ENCODE results near the gene LIF.

The LIF gene

GRCh38 chr22:30238136-30238535 lies 8.4 kb downstream of the LIF start:
- Histone ChIP-seq H2BK120ac (ENCODE audit: low read depth, low read length) (no peak overlapping the region), H2BK12ac (ENCODE audit: low read length in 2 of 2) (peak overlapping the region in 1 of 2 experiments; percentile 60), H2BK5ac (ENCODE audit: low read depth, low read length, poor library complexity, severe bottlenecking) (peak overlapping the region; percentile 26), H3K9ac (ENCODE audit: low read length) (no peak overlapping the region), H3K27me3 (ENCODE audit: control insufficient read depth in 1 of 2, insufficient read depth in 1 of 2, low read length in 2 of 2) (no peaks in the 10 kb centered on the region), H2BK15ac (ENCODE audit: low read depth, poor library complexity, severe bottlenecking) (peak overlapping the region; percentile 60), H3K14ac (ENCODE audit: low read length in 2 of 2) (peak overlapping the region in 1 of 2 experiments; percentile 41), H3K9me3 (ENCODE audit: control insufficient read depth, low read length) (no peaks in the 10 kb centered on the region), H3K4me3 (ENCODE audit: insufficient read depth in 1 of 2, low read depth in 1 of 2, low read length in 2 of 2) (no peak overlapping the region), H2AK5ac (ENCODE audit: low read length, severe bottlenecking) (peak overlapping the region; percentile 100), H3K4me1 (ENCODE audit: control insufficient read depth, insufficient read depth, low read depth, low read length) (peaks cover 64% of the 10 kb centered on the region), H3K23ac (ENCODE audit: low read length in 2 of 2) (no peak overlapping the region), H3K4me2 (ENCODE audit: low read length, poor library complexity, severe bottlenecking) (no peak overlapping the region), H3K4ac (ENCODE audit: low read depth in 1 of 2, low read length in 2 of 2) (no peak overlapping the region), H3K79me1 (replicated peaks; ENCODE audit: low read length, poor library complexity, severe bottlenecking) (peaks cover 2% of the 10 kb centered on the region), H2AFZ (ENCODE audit: low read depth, low read length) (no peak overlapping the region), H4K91ac (ENCODE audit: low read length) (no peak overlapping the region), H3K36me3 (ENCODE audit: control insufficient read depth in 1 of 2, insufficient read depth in 2 of 2, low read depth in 1 of 2, low read length in 2 of 2) (peaks cover 15 to 34% of the 10 kb centered on the region in 2 experiments), H3K27ac (ENCODE audit: low read length, poor library complexity, severe bottlenecking) (peak overlapping the region; percentile 78), H3K18ac (ENCODE audit: low read depth in 1 of 2, low read length in 2 of 2) (peak overlapping the region in 1 of 2 experiments; percentile 61), H4K8ac (ENCODE audit: low read length) (no peak overlapping the region)
- DNase-seq: no peak
- WGBS: 98% methylated on average over 9 of the region's 9 CpGs

GRCh38 chr22:30236875-30237274 lies 9.7 kb downstream of the LIF start:
- Histone ChIP-seq H3K79me1 (replicated peaks; ENCODE audit: low read length, poor library complexity, severe bottlenecking) (peaks cover 2% of the 10 kb centered on the region), H4K91ac (ENCODE audit: low read length) (no peak overlapping the region), H2BK5ac (ENCODE audit: low read depth, low read length, poor library complexity, severe bottlenecking) (peak overlapping the region; percentile 98), H4K8ac (ENCODE audit: low read length) (no peak overlapping the region), H3K4me2 (ENCODE audit: low read length, poor library complexity, severe bottlenecking) (no peak overlapping the region), H3K4ac (ENCODE audit: low read depth in 1 of 2, low read length in 2 of 2) (no peak overlapping the region), H2AFZ (ENCODE audit: low read depth, low read length) (no peak overlapping the region), H2BK15ac (ENCODE audit: low read depth, poor library complexity, severe bottlenecking) (no peak overlapping the region), H2BK12ac (ENCODE audit: low read length in 2 of 2) (no peak overlapping the region), H3K23ac (ENCODE audit: low read length in 2 of 2) (no peak overlapping the region), H3K4me3 (ENCODE audit: insufficient read depth in 1 of 2, low read depth in 1 of 2, low read length in 2 of 2) (no peak overlapping the region), H3K9me3 (ENCODE audit: control insufficient read depth, low read length) (no peaks in the 10 kb centered on the region), H2AK5ac (ENCODE audit: low read length, severe bottlenecking) (peak overlapping the region; percentile 100), H3K18ac (ENCODE audit: low read depth in 1 of 2, low read length in 2 of 2) (no peak overlapping the region), H3K9ac (ENCODE audit: low read length) (no peak overlapping the region), H3K14ac (ENCODE audit: low read length in 2 of 2) (no peak overlapping the region), H3K27ac (ENCODE audit: low read length, poor library complexity, severe bottlenecking) (peak overlapping the region; percentile 99), H3K36me3 (ENCODE audit: control insufficient read depth in 1 of 2, insufficient read depth in 2 of 2, low read depth in 1 of 2, low read length in 2 of 2) (peaks cover 7 to 22% of the 10 kb centered on the region in 2 experiments), H2BK120ac (ENCODE audit: low read depth, low read length) (no peak overlapping the region), H3K27me3 (ENCODE audit: control insufficient read depth in 1 of 2, insufficient read depth in 1 of 2, low read length in 2 of 2) (peaks cover 0 to 6% of the 10 kb centered on the region in 2 experiments), H3K4me1 (ENCODE audit: control insufficient read depth, insufficient read depth, low read depth, low read length) (peaks cover 61% of the 10 kb centered on the region)
- DNase-seq: no peak
- WGBS: 97% methylated on average over 5 of the region's 5 CpGs

- H3K36me3 ChIP-seq (ENCODE audit: control insufficient read depth in 1 of 2, insufficient read depth in 2 of 2, low read depth in 1 of 2, low read length in 2 of 2): peaks cover 2 to 10% of the 10 kb centered on the region in 2 experiments
- no peak overlapping the region for H2AFZ ChIP-seq (ENCODE audit: low read depth, low read length)
- peak overlapping the region; percentile 99 for H3K27ac ChIP-seq (ENCODE audit: low read length, poor library complexity, severe bottlenecking)
- H2BK15ac ChIP-seq (ENCODE audit: low read depth, poor library complexity, severe bottlenecking): no peak overlapping the region
- H3K4ac ChIP-seq (ENCODE audit: low read depth in 1 of 2, low read length in 2 of 2): no peak overlapping the region
- peaks cover 2% of the 10 kb centered on the region for H3K79me1 ChIP-seq (replicated peaks; ENCODE audit: low read length, poor library complexity, severe bottlenecking)
- H2BK5ac ChIP-seq (ENCODE audit: low read depth, low read length, poor library complexity, severe bottlenecking): peak overlapping the region; percentile 98
- no peaks in the 10 kb centered on the region for H3K9me3 ChIP-seq (ENCODE audit: control insufficient read depth, low read length)
- peak overlapping the region in 1 of 2 experiments; percentile 93 for H2BK12ac ChIP-seq (ENCODE audit: low read length in 2 of 2)
- H3K4me2 ChIP-seq (ENCODE audit: low read length, poor library complexity, severe bottlenecking): no peak overlapping the region
- no peak overlapping the region for H3K23ac ChIP-seq (ENCODE audit: low read length in 2 of 2)
- H4K91ac ChIP-seq (ENCODE audit: low read length): peak overlapping the region; percentile 30
- peak overlapping the region; percentile 74 for H4K8ac ChIP-seq (ENCODE audit: low read length)
- H3K14ac ChIP-seq (ENCODE audit: low read length in 2 of 2): peak overlapping the region in 1 of 2 experiments; percentile 75
- peaks cover 0 to 6% of the 10 kb centered on the region in 2 experiments for H3K27me3 ChIP-seq (ENCODE audit: control insufficient read depth in 1 of 2, insufficient read depth in 1 of 2, low read length in 2 of 2)
- peak overlapping the region; percentile 100 for H2AK5ac ChIP-seq (ENCODE audit: low read length, severe bottlenecking)
- no peak overlapping the region for H2BK120ac ChIP-seq (ENCODE audit: low read depth, low read length)
- H3K4me3 ChIP-seq (ENCODE audit: insufficient read depth in 1 of 2, low read depth in 1 of 2, low read length in 2 of 2): no peak overlapping the region
- no peak overlapping the region for H3K9ac ChIP-seq (ENCODE audit: low read length)
- peak; percentile 56 for DNase-seq
- peaks cover 50% of the 10 kb centered on the region for H3K4me1 ChIP-seq (ENCODE audit: control insufficient read depth, insufficient read depth, low read depth, low read length)
- 16% methylated on average over 10 of the region's 10 CpGs for WGBS
- H3K18ac ChIP-seq (ENCODE audit: low read depth in 1 of 2, low read length in 2 of 2): peak overlapping the region; percentile 24 to 54
These were observed 10.8 kb downstream of the LIF start for GRCh38 chr22:30235687-30236170.

DNA sequence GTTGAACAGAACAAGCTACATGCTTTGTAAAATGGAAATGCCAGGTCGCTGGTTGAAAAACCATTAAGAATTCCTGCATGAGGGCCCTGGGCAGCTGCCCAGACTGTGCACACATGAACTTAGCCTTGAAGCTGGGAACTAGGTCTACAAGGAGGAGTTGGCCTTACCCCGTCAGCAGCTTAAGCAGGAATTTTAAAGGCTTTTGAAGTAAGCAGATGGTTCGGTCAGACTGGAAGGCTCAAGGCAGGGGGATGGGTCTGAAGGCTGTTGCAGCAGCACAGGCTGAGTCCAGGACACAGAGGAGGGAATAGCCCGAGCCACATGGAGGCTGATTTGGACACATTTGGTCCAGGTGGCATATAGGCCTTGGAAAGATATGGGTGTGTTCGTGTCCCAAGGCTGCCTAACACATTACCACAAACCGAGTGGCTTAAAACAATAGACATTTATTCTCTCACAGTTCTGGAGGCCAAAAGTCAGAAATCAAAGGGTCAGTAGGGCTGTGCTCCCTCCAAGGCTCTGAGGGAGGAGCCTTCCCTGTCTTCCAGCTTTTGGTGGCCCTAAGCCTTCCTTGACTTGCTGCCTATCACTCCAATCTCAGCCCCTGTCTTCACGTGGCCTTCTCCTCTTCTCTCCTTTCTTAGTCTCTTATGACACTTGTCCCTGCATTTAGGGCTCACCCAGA lies 11.6 kb downstream of the LIF start:
- H3K9me3 ChIP-seq (ENCODE audit: control insufficient read depth, low read length): no peaks in the 10 kb centered on the region
- DNase-seq: peak; percentile 83
- no peak overlapping the region for H2BK15ac ChIP-seq (ENCODE audit: low read depth, poor library complexity, severe bottlenecking)
- no peak overlapping the region for H2BK120ac ChIP-seq (ENCODE audit: low read depth, low read length)
- peak overlapping the region; percentile 96 for H2BK5ac ChIP-seq (ENCODE audit: low read depth, low read length, poor library complexity, severe bottlenecking)
- H3K9ac ChIP-seq (ENCODE audit: low read length): no peak overlapping the region
- H3K79me1 ChIP-seq (replicated peaks; ENCODE audit: low read length, poor library complexity, severe bottlenecking): peaks cover 2% of the 10 kb centered on the region
- no peak overlapping the region for H4K8ac ChIP-seq (ENCODE audit: low read length)
- H3K4me1 ChIP-seq (ENCODE audit: control insufficient read depth, insufficient read depth, low read depth, low read length): peaks cover 45% of the 10 kb centered on the region
- H3K14ac ChIP-seq (ENCODE audit: low read length in 2 of 2): peak overlapping the region in 1 of 2 experiments; percentile 49
- no peak overlapping the region for H3K4me2 ChIP-seq (ENCODE audit: low read length, poor library complexity, severe bottlenecking)
- H4K91ac ChIP-seq (ENCODE audit: low read length): peak overlapping the region; percentile 37
- H3K4me3 ChIP-seq (ENCODE audit: insufficient read depth in 1 of 2, low read depth in 1 of 2, low read length in 2 of 2): no peak overlapping the region
- peaks cover 0 to 6% of the 10 kb centered on the region in 2 experiments for H3K27me3 ChIP-seq (ENCODE audit: control insufficient read depth in 1 of 2, insufficient read depth in 1 of 2, low read length in 2 of 2)
- peak overlapping the region in 1 of 2 experiments; percentile 93 for H2BK12ac ChIP-seq (ENCODE audit: low read length in 2 of 2)
- H2AK5ac ChIP-seq (ENCODE audit: low read length, severe bottlenecking): peak overlapping the region; percentile 100
- no peak overlapping the region for H2AFZ ChIP-seq (ENCODE audit: low read depth, low read length)
- H3K36me3 ChIP-seq (ENCODE audit: control insufficient read depth in 1 of 2, insufficient read depth in 2 of 2, low read depth in 1 of 2, low read length in 2 of 2): peaks cover 0 to 4% of the 10 kb centered on the region in 2 experiments
- WGBS: 61% methylated on average over 6 of the region's 7 CpGs
- peak overlapping the region in 1 of 2 experiments; percentile 27 for H3K4ac ChIP-seq (ENCODE audit: low read depth in 1 of 2, low read length in 2 of 2)
- peak overlapping the region; percentile 99 for H3K27ac ChIP-seq (ENCODE audit: low read length, poor library complexity, severe bottlenecking)
- no peak overlapping the region for H3K23ac ChIP-seq (ENCODE audit: low read length in 2 of 2)
- peak overlapping the region; percentile 24 to 69 for H3K18ac ChIP-seq (ENCODE audit: low read depth in 1 of 2, low read length in 2 of 2)
